ENCODE measurements around the gene NXF1.

GRCh38 chr11:62771144-62772021, 33.9 kb downstream of the NXF1 start, which contains the start of gene TAF6L:
- TF ChIP-seq CTCF (IDR thresholded peaks at IDR 0.05; ENCODE audit: low read length) (no peak), EZH2 (IDR thresholded peaks at IDR 0.05; ENCODE audit: borderline replicate concordance, low read length) (no peak)
